ENCODE data around the gene NHLRC3. TPM values are rescaled to one million over a fixed set of nuclear protein-coding genes. Genes with fewer than 3 reads are reported as not detected.

The NHLRC3 gene
- total RNA-seq, 1 donor from 2014 or later = 18.8 TPM

GRCh38 chr13:39034085-39034484 lies 4.2 kb upstream of the NHLRC3 start:
- Mint-ChIP-seq H3K4me1 (peaks cover 35% of the 10 kb centered on the region), H3K27ac (no peak overlapping the region), H3K9me3 (no peaks in the 10 kb centered on the region), H3K27me3 (no peaks in the 10 kb centered on the region), H3K4me3 (peak overlapping the region; percentile 71), H3K36me3 (ENCODE audit: low read depth) (peaks cover 22% of the 10 kb centered on the region)
- intact Hi-C loops (cut with micrococcal nuclease) = no loop called here
- no peak for DNase-seq

GRCh38 chr13:39035204-39035603 lies 3.1 kb upstream of the NHLRC3 start:
- Mint-ChIP-seq H3K36me3 (ENCODE audit: low read depth) (peaks cover 20% of the 10 kb centered on the region), H3K27ac (peak overlapping the region; percentile 91), H3K4me1 (peaks cover 41% of the 10 kb centered on the region), H3K9me3 (no peaks in the 10 kb centered on the region), H3K4me3 (peak overlapping the region; percentile 91), H3K27me3 (no peaks in the 10 kb centered on the region)
- intact Hi-C loops (cut with micrococcal nuclease) = loop anchor here (5.0 kb wide), 2 partner anchors 227 to 683 kb away; no protein-coding TSS in a partner anchor
- DNase-seq = no peak

- peak overlapping the region; percentile 91 for H3K27ac Mint-ChIP-seq
- H3K27me3 Mint-ChIP-seq = no peaks in the 10 kb centered on the region
- intact Hi-C loops (cut with micrococcal nuclease) = loop anchor here (2.0 to 5.0 kb wide), 3 partner anchors 15 to 683 kb away; no protein-coding TSS in a partner anchor
- DNase-seq = no peak
- H3K36me3 Mint-ChIP-seq (ENCODE audit: low read depth) = peaks cover 22% of the 10 kb centered on the region
- H3K4me1 Mint-ChIP-seq = peaks cover 46% of the 10 kb centered on the region
- no peaks in the 10 kb centered on the region for H3K9me3 Mint-ChIP-seq
- H3K4me3 Mint-ChIP-seq = peak overlapping the region; percentile 91
These were observed 2.5 kb upstream of the NHLRC3 start for GRCh38 chr13:39035799-39036198.

GRCh38 chr13:39036212-39036611 lies 2.0 kb upstream of the NHLRC3 start:
- H3K9me3 Mint-ChIP-seq = no peaks in the 10 kb centered on the region
- no peaks in the 10 kb centered on the region for H3K27me3 Mint-ChIP-seq
- peak overlapping the region; percentile 91 for H3K27ac Mint-ChIP-seq
- H3K4me1 Mint-ChIP-seq = peaks cover 48% of the 10 kb centered on the region
- peak; percentile 70 for DNase-seq
- peaks cover 23% of the 10 kb centered on the region for H3K36me3 Mint-ChIP-seq (ENCODE audit: low read depth)
- peak overlapping the region; percentile 91 for H3K4me3 Mint-ChIP-seq
- intact Hi-C loops (cut with micrococcal nuclease) = loop anchor here (2.0 to 5.0 kb wide), 3 partner anchors 15 to 684 kb away; no protein-coding TSS in a partner anchor

GRCh38 chr13:39037410-39037879 lies 811 bp upstream of the NHLRC3 start:
- no peaks in the 10 kb centered on the region for H3K9me3 Mint-ChIP-seq
- H3K27ac Mint-ChIP-seq = peak overlapping the region; percentile 95
- peaks cover 20% of the 10 kb centered on the region for H3K36me3 Mint-ChIP-seq (ENCODE audit: low read depth)
- H3K27me3 Mint-ChIP-seq = no peaks in the 10 kb centered on the region
- H3K4me3 Mint-ChIP-seq = peak overlapping the region; percentile 91
- H3K4me1 Mint-ChIP-seq = peaks cover 46% of the 10 kb centered on the region
- DNase-seq = no peak
- intact Hi-C loops (cut with micrococcal nuclease) = loop anchor here (2.0 to 5.0 kb wide), 3 partner anchors 17 to 685 kb away; no protein-coding TSS in a partner anchor

GRCh38 chr13:39038569-39039030 lies 344 bp downstream of the NHLRC3 start:
- H3K4me3 Mint-ChIP-seq = peak overlapping the region; percentile 91
- no peaks in the 10 kb centered on the region for H3K27me3 Mint-ChIP-seq
- peak overlapping the region; percentile 95 for H3K27ac Mint-ChIP-seq
- H3K4me1 Mint-ChIP-seq = peaks cover 50% of the 10 kb centered on the region
- intact Hi-C loops (cut with micrococcal nuclease) = loop anchor here (1.0 to 5.0 kb wide), 6 partner anchors 57 to 1738 kb away; partner anchors contain the start of genes COG6 and LHFPL6
- no peaks in the 10 kb centered on the region for H3K9me3 Mint-ChIP-seq
- peak; percentile 89 for DNase-seq
- peaks cover 22% of the 10 kb centered on the region for H3K36me3 Mint-ChIP-seq (ENCODE audit: low read depth)

GRCh38 chr13:39039041-39039440 lies 785 bp downstream of the NHLRC3 start:
- Mint-ChIP-seq H3K27ac (peak overlapping the region; percentile 95), H3K9me3 (no peaks in the 10 kb centered on the region), H3K36me3 (ENCODE audit: low read depth) (peaks cover 19% of the 10 kb centered on the region), H3K4me3 (peak overlapping the region; percentile 91), H3K4me1 (peaks cover 48% of the 10 kb centered on the region), H3K27me3 (no peaks in the 10 kb centered on the region)
- intact Hi-C loops (cut with micrococcal nuclease) = loop anchor here (2.0 to 5.0 kb wide), 5 partner anchors 223 to 1738 kb away; partner anchors contain the start of genes COG6 and LHFPL6
- DNase-seq = no peak

GRCh38 chr13:39040206-39040605 lies 1.9 kb downstream of the NHLRC3 start:
- Mint-ChIP-seq H3K27ac (peak overlapping the region; percentile 56), H3K9me3 (no peaks in the 10 kb centered on the region), H3K4me1 (peaks cover 43% of the 10 kb centered on the region), H3K4me3 (peak overlapping the region; percentile 91), H3K27me3 (no peaks in the 10 kb centered on the region), H3K36me3 (ENCODE audit: low read depth) (peaks cover 22% of the 10 kb centered on the region)
- no peak for DNase-seq
- intact Hi-C loops (cut with micrococcal nuclease) = no loop called here

GRCh38 chr13:39044536-39044935 lies 6.3 kb downstream of the NHLRC3 start:
- Mint-ChIP-seq H3K27ac (no peak overlapping the region), H3K36me3 (ENCODE audit: low read depth) (peaks cover 33% of the 10 kb centered on the region), H3K4me3 (no peak overlapping the region), H3K4me1 (peaks cover 24% of the 10 kb centered on the region), H3K9me3 (no peaks in the 10 kb centered on the region), H3K27me3 (no peaks in the 10 kb centered on the region)
- intact Hi-C loops (cut with micrococcal nuclease) = no loop called here
- DNase-seq = no peak

GRCh38 chr13:39047560-39047959 lies 9.3 kb downstream of the NHLRC3 start:
- Mint-ChIP-seq H3K36me3 (ENCODE audit: low read depth) (peaks cover 28% of the 10 kb centered on the region), H3K4me3 (no peak overlapping the region), H3K9me3 (no peaks in the 10 kb centered on the region), H3K27me3 (no peaks in the 10 kb centered on the region), H3K27ac (no peak overlapping the region), H3K4me1 (peaks cover 12% of the 10 kb centered on the region)
- no peak for DNase-seq
- intact Hi-C loops (cut with micrococcal nuclease) = no loop called here

GRCh38 chr13:39048806-39049205 lies 10.6 kb downstream of the NHLRC3 start:
- H3K9me3 Mint-ChIP-seq = no peaks in the 10 kb centered on the region
- intact Hi-C loops (cut with micrococcal nuclease) = no loop called here
- no peaks in the 10 kb centered on the region for H3K27me3 Mint-ChIP-seq
- peaks cover 25% of the 10 kb centered on the region for H3K36me3 Mint-ChIP-seq (ENCODE audit: low read depth)
- peaks cover 6% of the 10 kb centered on the region for H3K4me1 Mint-ChIP-seq
- H3K4me3 Mint-ChIP-seq = no peak overlapping the region
- no peak overlapping the region for H3K27ac Mint-ChIP-seq
- DNase-seq = no peak

- intact Hi-C loops (cut with micrococcal nuclease) = no loop called here
- no peaks in the 10 kb centered on the region for H3K9me3 Mint-ChIP-seq
- H3K27me3 Mint-ChIP-seq = no peaks in the 10 kb centered on the region
- H3K36me3 Mint-ChIP-seq (ENCODE audit: low read depth) = peaks cover 23% of the 10 kb centered on the region
- H3K4me1 Mint-ChIP-seq = peaks cover 5% of the 10 kb centered on the region
- no peak overlapping the region for H3K4me3 Mint-ChIP-seq
- H3K27ac Mint-ChIP-seq = no peak overlapping the region
- no peak for DNase-seq
These were observed 11.0 kb downstream of the NHLRC3 start for GRCh38 chr13:39049274-39049673.

- Mint-ChIP-seq H3K4me3 (no peak overlapping the region), H3K27me3 (no peaks in the 10 kb centered on the region), H3K9me3 (peaks cover 3% of the 10 kb centered on the region), H3K27ac (no peak overlapping the region), H3K4me1 (peaks cover 2% of the 10 kb centered on the region), H3K36me3 (ENCODE audit: low read depth) (peaks cover 17% of the 10 kb centered on the region)
- intact Hi-C loops (cut with micrococcal nuclease) = loop anchor here (1.0 to 5.0 kb wide), 4 partner anchors 46 to 561 kb away; no protein-coding TSS in a partner anchor
- no peak for DNase-seq
These were observed 12.9 kb downstream of the NHLRC3 start for GRCh38 chr13:39051157-39051556.

GRCh38 chr13:39052944-39053343 lies 14.7 kb downstream of the NHLRC3 start:
- H3K4me3 Mint-ChIP-seq = no peak overlapping the region
- H3K4me1 Mint-ChIP-seq = peaks cover 2% of the 10 kb centered on the region
- H3K9me3 Mint-ChIP-seq = peaks cover 3% of the 10 kb centered on the region
- H3K27me3 Mint-ChIP-seq = no peaks in the 10 kb centered on the region
- H3K36me3 Mint-ChIP-seq (ENCODE audit: low read depth) = peaks cover 14% of the 10 kb centered on the region
- no peak overlapping the region for H3K27ac Mint-ChIP-seq
- intact Hi-C loops (cut with micrococcal nuclease) = loop anchor here (5.0 kb wide), 2 partner anchors 44 to 94 kb away; no protein-coding TSS in a partner anchor
- no peak for DNase-seq

Measured in activated CD4-positive, alpha-beta T cell treated with anti-CD3 and anti-CD28 coated beads, Interleukin-2, amount 10 ng/mL, durations not matched to agents 24 days and 14 days (primary cell).